Measurements from ENCODE around the gene MTHFD1. TPM values are rescaled to one million over a fixed set of nuclear protein-coding genes. Genes with fewer than 3 reads are reported as not detected.

Gene MTHFD1
- total RNA-seq, 1 experiment from 2014 or later: 72.7 TPM

DNA sequence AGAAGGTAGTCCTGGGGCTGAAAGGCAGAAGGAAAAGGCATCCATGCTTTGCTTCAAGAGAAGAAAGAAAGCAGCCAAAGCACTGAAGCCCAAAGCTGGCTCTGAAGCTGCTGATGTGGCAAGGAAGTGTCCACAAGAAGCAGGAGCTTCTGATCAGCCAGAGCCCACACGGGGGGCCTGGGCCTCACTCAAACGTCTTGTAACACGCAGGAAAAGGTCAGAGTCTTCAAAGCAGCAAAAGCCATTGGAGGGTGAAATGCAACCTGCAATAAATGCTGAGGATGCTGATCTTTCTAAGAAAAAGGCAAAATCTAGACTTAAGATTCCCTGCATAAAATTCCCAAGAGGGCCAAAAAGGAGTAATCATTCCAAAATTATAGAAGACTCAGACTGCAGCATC lies 80.3 kb downstream of the MTHFD1 start:
- Mint-ChIP-seq H3K27me3 (ENCODE audit: insufficient read depth, unreplicated experiment) (no peaks in the 10 kb centered on the region), H3K4me1 (ENCODE audit: insufficient read depth, unreplicated experiment) (peaks cover 6% of the 10 kb centered on the region), H3K27ac (ENCODE audit: low read depth, unreplicated experiment) (no peak overlapping the region), H3K4me3 (ENCODE audit: unreplicated experiment) (no peak overlapping the region), H3K36me3 (ENCODE audit: insufficient read depth, unreplicated experiment) (no peaks in the 10 kb centered on the region), H3K9me3 (ENCODE audit: unreplicated experiment) (no peaks in the 10 kb centered on the region)
- POLR2A ChIA-PET: interaction anchor here (1.1 to 1.2 kb wide), 2 partner anchors 33 to 211 kb away, joined by 3 to 4 read pairs; no protein-coding TSS in a partner anchor
- intact Hi-C loops (cut with micrococcal nuclease): no loop called here
- CTCF ChIA-PET: interaction anchor here (1.1 to 2.7 kb wide), 3 partner anchors 9 to 39 kb away, joined by 4 to 13 read pairs (median 5); no protein-coding TSS in a partner anchor
- TF ChIP-seq, protein P1, sequence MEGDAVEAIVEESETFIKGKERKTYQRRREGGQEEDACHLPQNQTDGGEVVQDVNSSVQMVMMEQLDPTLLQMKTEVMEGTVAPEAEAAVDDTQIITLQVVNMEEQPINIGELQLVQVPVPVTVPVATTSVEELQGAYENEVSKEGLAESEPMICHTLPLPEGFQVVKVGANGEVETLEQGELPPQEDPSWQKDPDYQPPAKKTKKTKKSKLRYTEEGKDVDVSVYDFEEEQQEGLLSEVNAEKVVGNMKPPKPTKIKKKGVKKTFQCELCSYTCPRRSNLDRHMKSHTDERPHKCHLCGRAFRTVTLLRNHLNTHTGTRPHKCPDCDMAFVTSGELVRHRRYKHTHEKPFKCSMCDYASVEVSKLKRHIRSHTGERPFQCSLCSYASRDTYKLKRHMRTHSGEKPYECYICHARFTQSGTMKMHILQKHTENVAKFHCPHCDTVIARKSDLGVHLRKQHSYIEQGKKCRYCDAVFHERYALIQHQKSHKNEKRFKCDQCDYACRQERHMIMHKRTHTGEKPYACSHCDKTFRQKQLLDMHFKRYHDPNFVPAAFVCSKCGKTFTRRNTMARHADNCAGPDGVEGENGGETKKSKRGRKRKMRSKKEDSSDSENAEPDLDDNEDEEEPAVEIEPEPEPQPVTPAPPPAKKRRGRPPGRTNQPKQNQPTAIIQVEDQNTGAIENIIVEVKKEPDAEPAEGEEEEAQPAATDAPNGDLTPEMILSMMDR (IDR thresholded peaks at IDR 0.05; ENCODE audit: unreplicated experiment): no peak
- DNase-seq (ENCODE audit: unreplicated experiment): no peak
- no TSS peak for BruUV-seq (replicated peaks)

DNA sequence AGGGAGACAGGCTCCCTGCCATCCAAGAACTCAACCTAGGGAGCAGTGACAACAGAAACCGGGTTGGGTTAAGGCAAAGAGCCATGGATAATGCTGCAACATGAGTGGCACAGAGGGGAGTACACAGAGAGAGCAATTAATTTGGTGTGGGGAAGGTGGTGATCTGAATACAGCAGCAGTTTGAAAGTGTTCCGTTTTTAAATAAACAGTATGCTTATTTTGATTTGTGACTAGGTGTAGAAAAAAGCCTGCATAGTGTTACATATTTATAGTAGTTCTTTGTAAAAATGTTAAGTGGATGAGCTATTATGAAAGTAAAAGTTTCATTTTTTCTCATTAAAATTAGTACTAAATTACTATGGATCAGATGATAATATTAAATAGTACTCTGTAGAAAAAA lies 85.9 kb downstream of the MTHFD1 start:
- Mint-ChIP-seq H3K4me3 (ENCODE audit: unreplicated experiment) (no peak overlapping the region), H3K27ac (ENCODE audit: low read depth, unreplicated experiment) (no peak overlapping the region), H3K9me3 (ENCODE audit: unreplicated experiment) (no peaks in the 10 kb centered on the region), H3K36me3 (ENCODE audit: insufficient read depth, unreplicated experiment) (no peaks in the 10 kb centered on the region), H3K27me3 (ENCODE audit: insufficient read depth, unreplicated experiment) (no peaks in the 10 kb centered on the region), H3K4me1 (ENCODE audit: insufficient read depth, unreplicated experiment) (peaks cover 6% of the 10 kb centered on the region)
- TF ChIP-seq, protein P1 (IDR thresholded peaks at IDR 0.05; ENCODE audit: unreplicated experiment): no peak
- no TSS peak for BruUV-seq (replicated peaks)
- DNase-seq (ENCODE audit: unreplicated experiment): no peak
- intact Hi-C loops (cut with micrococcal nuclease): no loop called here
- CTCF ChIA-PET: interaction anchor here (0.6 to 1.4 kb wide), 3 partner anchors 10 to 44 kb away, joined by 3 to 4 read pairs (median 3); no protein-coding TSS in a partner anchor
- POLR2A ChIA-PET: no interaction called here

DNA sequence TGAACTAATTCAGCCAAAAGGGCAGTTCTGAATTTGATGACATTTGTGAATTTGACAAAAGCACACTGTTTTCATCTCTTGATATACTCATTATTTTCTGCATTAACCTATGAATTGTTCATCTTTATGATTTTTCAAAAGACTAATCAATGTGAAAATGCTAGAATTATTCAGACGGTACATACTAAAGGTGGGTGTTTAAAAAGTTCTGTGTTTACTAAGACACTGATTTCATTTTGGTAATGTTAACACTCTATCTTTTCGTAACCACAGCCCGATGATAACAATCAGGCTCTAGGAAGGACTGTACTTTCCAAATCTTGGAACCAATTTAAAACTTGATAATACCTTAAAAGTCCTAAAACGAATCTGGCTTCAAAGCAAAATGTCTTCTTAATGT lies 86.5 kb downstream of the MTHFD1 start:
- no peak for DNase-seq (ENCODE audit: unreplicated experiment)
- Mint-ChIP-seq H3K4me1 (ENCODE audit: insufficient read depth, unreplicated experiment) (peaks cover 6% of the 10 kb centered on the region), H3K36me3 (ENCODE audit: insufficient read depth, unreplicated experiment) (peaks cover 4% of the 10 kb centered on the region), H3K9me3 (ENCODE audit: unreplicated experiment) (no peaks in the 10 kb centered on the region), H3K27ac (ENCODE audit: low read depth, unreplicated experiment) (no peak overlapping the region), H3K27me3 (ENCODE audit: insufficient read depth, unreplicated experiment) (no peaks in the 10 kb centered on the region), H3K4me3 (ENCODE audit: unreplicated experiment) (no peak overlapping the region)
- TF ChIP-seq, protein P1 (IDR thresholded peaks at IDR 0.05; ENCODE audit: unreplicated experiment): no peak
- intact Hi-C loops (cut with micrococcal nuclease): no loop called here
- BruUV-seq (replicated peaks): no TSS peak
- ChIA-PET CTCF (interaction anchor here (0.6 to 1.4 kb wide), 3 partner anchors 10 to 44 kb away, joined by 3 to 4 read pairs (median 3); no protein-coding TSS in a partner anchor), POLR2A (no interaction called here)

DNA sequence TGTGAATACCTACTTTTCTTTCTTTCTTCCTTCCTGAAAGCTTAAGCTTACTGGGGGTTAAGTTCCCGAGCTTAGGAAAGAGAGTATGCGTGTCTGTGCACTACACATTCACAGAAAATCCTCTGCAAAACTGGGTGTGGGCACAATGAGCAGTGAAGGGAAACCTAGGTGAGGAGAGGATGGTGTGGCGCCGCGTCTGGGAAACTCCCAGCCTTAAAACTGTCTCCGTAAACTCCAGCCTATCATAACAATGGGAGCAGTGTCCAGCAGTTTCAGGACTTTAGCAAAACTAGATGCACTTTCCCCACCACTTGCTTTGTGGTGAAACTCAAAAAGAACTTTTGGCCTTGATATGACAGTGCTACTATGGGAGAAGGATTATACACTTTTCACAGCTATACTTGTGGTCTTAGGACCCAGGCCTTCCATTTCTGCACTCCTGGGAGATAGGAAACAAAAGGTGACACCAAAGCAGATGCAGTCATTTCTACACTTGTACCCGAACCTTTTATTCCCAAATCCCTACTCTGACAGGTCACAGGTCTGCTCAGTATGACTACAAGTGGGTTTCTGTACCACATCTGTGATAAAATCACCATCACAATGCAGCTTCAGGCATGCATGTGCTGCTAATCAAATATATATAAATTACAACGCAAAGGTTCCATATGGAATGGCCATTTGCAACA lies 87.6 kb downstream of the MTHFD1 start:
- no peak overlapping the region for H3K27ac Mint-ChIP-seq (ENCODE audit: low read depth, unreplicated experiment)
- peaks cover 6% of the 10 kb centered on the region for H3K4me1 Mint-ChIP-seq (ENCODE audit: insufficient read depth, unreplicated experiment)
- BruUV-seq (replicated peaks): no TSS peak
- intact Hi-C loops (cut with micrococcal nuclease): no loop called here
- no peak for DNase-seq (ENCODE audit: unreplicated experiment)
- peaks cover 7% of the 10 kb centered on the region for H3K36me3 Mint-ChIP-seq (ENCODE audit: insufficient read depth, unreplicated experiment)
- H3K27me3 Mint-ChIP-seq (ENCODE audit: insufficient read depth, unreplicated experiment): no peaks in the 10 kb centered on the region
- no peak overlapping the region for H3K4me3 Mint-ChIP-seq (ENCODE audit: unreplicated experiment)
- no peaks in the 10 kb centered on the region for H3K9me3 Mint-ChIP-seq (ENCODE audit: unreplicated experiment)
- CTCF ChIA-PET: interaction anchor here (0.6 to 1.6 kb wide), 8 partner anchors 9 to 416 kb away, joined by 3 to 6 read pairs (median 3); no protein-coding TSS in a partner anchor
- TF ChIP-seq, protein P1 (IDR thresholded peaks at IDR 0.05; ENCODE audit: unreplicated experiment): no peak
- POLR2A ChIA-PET: interaction anchor here (0.6 kb wide), 1 partner anchor 751 kb away, joined by 3 read pairs; no protein-coding TSS in a partner anchor

Data from MCF 10A (cell line).